GM13977 (cell line): ENCODE data around the gene STK32B.

Source experiments
- DNase-seq: peaks from one replicate; pipeline ENCODE4 v3.0.0; 2012; ENCODE audit warnings: low spot score
- in situ Hi-C: fragments of 300-500 bp; cut with MboI; formaldehyde crosslinking; loops from one replicate; pipeline ENCODE4 v1.12.0; 2022; ENCODE audit warnings: low sequenced_read_pairs, low pct_unique_long_range_greater_than_20kb, mixed read lengths, inconsistent platforms; ENCODE audit not compliant: unreplicated experiment
- TF ChIP-seq, protein P1 (sequence below): IDR thresholded peaks from 2 replicates; pipeline ENCODE4 v1.5.1; 2012; ENCODE audit warnings: mild to moderate bottlenecking, control low read depth; ENCODE audit not compliant: insufficient read depth; ENCODE audit errors: extremely low read depth, missing control alignments

Gene STK32B

GRCh38 chr4:5543681-5544080 is 492.4 kb downstream of the STK32B start:
- in situ Hi-C loops, result no loop called here
- DNase-seq, result no peak
- TF ChIP-seq, protein P1, sequence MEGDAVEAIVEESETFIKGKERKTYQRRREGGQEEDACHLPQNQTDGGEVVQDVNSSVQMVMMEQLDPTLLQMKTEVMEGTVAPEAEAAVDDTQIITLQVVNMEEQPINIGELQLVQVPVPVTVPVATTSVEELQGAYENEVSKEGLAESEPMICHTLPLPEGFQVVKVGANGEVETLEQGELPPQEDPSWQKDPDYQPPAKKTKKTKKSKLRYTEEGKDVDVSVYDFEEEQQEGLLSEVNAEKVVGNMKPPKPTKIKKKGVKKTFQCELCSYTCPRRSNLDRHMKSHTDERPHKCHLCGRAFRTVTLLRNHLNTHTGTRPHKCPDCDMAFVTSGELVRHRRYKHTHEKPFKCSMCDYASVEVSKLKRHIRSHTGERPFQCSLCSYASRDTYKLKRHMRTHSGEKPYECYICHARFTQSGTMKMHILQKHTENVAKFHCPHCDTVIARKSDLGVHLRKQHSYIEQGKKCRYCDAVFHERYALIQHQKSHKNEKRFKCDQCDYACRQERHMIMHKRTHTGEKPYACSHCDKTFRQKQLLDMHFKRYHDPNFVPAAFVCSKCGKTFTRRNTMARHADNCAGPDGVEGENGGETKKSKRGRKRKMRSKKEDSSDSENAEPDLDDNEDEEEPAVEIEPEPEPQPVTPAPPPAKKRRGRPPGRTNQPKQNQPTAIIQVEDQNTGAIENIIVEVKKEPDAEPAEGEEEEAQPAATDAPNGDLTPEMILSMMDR, result no peak

- DNase-seq, result no peak
- TF ChIP-seq, protein P1, result no peak
- in situ Hi-C loops, result no loop called here
Measured at GRCh38 chr4:5544762-5545161, 493.5 kb downstream of the STK32B start.

DNA sequence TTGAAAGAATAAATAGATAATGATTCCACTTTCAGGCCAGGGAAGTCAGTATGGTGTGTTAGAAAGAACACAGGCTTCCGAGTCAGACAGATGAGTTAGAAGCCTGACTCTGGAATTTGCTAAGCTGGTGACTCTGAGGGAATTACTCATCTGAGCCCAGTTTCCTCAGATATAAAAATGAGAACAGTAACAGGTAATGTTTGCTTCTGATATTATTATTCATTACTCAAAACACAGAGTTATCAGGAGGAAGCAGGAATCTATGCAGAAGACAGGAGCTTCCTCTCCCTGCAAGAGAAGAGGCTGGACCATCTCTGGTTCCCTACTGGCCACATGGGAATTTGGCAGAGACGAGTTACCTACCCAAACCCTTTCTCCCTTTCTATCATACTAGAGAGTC is 494.0 kb downstream of the STK32B start:
- TF ChIP-seq, protein P1, result no peak
- DNase-seq, result no peak
- in situ Hi-C loops, result no loop called here

GRCh38 chr4:5547651-5548249 is 496.5 kb downstream of the STK32B start:
- no peak for DNase-seq
- TF ChIP-seq, protein P1, result no peak

More at GRCh38 chr4:5547651-5548249, 496.5 kb downstream of the STK32B start:
- in situ Hi-C loops, result no loop called here
